Endothelial cell (in vitro differentiated cells): ENCODE data around the gene STX10. TPM values are rescaled to one million over a fixed set of nuclear protein-coding genes. Genes with fewer than 3 reads are reported as not detected.

Experiments used
- DNase-seq: peaks from one replicate; pipeline ENCODE4 v3.0.0; 2021; ENCODE audit warnings: low spot score
- H3K27ac Mint-ChIP-seq: one replicate; pipeline ENCODE4 v1.8.0; 2021; ENCODE audit warnings: mixed read lengths, inconsistent platforms; ENCODE audit not compliant: unreplicated experiment
- H3K27me3 Mint-ChIP-seq: one replicate; pipeline ENCODE4 v1.8.0; 2021; ENCODE audit warnings: mild to moderate bottlenecking, moderate library complexity, mixed read lengths, inconsistent platforms; ENCODE audit not compliant: unreplicated experiment
- H3K36me3 Mint-ChIP-seq: one replicate; pipeline ENCODE4 v1.8.0; 2021; ENCODE audit warnings: mild to moderate bottlenecking, low read depth, mixed read lengths, inconsistent platforms; ENCODE audit not compliant: unreplicated experiment
- H3K4me1 Mint-ChIP-seq: one replicate; pipeline ENCODE4 v1.8.0; 2021; ENCODE audit warnings: mild to moderate bottlenecking, mixed read lengths, inconsistent platforms; ENCODE audit not compliant: unreplicated experiment
- H3K4me3 Mint-ChIP-seq: one replicate; pipeline ENCODE4 v1.8.0; 2021; ENCODE audit warnings: mild to moderate bottlenecking, mixed read lengths, inconsistent platforms; ENCODE audit not compliant: unreplicated experiment
- H3K9me3 Mint-ChIP-seq: one replicate; pipeline ENCODE4 v1.8.0; 2021; ENCODE audit warnings: mixed read lengths, inconsistent platforms; ENCODE audit not compliant: unreplicated experiment
- CTCF ChIP-seq: fragments of 200-600 bp; sonication (generic); IDR thresholded peaks from one replicate; pipeline ENCODE4 v1.5.0; 2021; ENCODE audit warnings: antibody characterized with exemption; ENCODE audit not compliant: unreplicated experiment
- total RNA-seq: library from RNA; stranded (reverse); fragmentation: NEBNext Ultra II Directional; extraction: Animal tissue kit (Norgen Biotek cat#: 25700); gene quantifications from one replicate; pipeline ENCODE4 v1.2.1, GENCODE V29; 2021; ENCODE audit not compliant: unreplicated experiment

STX10 gene
- total RNA-seq, 1 donor from 2014 or later = 31.8 TPM

- H3K27me3 Mint-ChIP-seq = peaks cover 5% of the 10 kb centered on the region
- no peak overlapping the region for H3K4me3 Mint-ChIP-seq
- no peak for TF ChIP-seq CTCF
- no peak overlapping the region for H3K27ac Mint-ChIP-seq
- H3K36me3 Mint-ChIP-seq = peaks cover 4% of the 10 kb centered on the region
- no peaks in the 10 kb centered on the region for H3K9me3 Mint-ChIP-seq
- peaks cover 13% of the 10 kb centered on the region for H3K4me1 Mint-ChIP-seq
- DNase-seq = no peak
Measured at GRCh38 chr19:13094771-13095392, 55.3 kb downstream of the STX10 start.

DNA sequence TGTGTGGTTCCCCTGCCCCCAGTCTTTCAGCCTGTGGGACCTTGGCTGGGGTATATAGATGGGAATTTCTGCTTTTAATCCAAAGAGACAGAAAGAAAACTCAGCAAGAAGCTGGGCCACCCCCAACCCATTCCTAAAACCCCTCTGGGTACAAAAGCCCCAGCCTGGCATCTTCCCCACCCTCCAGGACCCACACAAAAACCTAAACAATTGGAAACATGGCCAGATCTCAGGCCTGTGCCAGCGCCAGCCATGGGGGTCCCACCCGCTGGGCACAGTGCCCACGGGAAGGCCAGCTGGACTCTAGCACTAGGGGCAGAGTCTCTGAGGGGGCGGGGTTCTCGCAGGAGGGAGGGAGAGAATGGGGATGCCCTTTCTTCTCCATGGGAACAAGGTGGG, 56.1 kb downstream of the STX10 start:
- TF ChIP-seq CTCF = peak; percentile 45
- H3K27ac Mint-ChIP-seq = peak overlapping the region; percentile 30
- H3K27me3 Mint-ChIP-seq = peaks cover 3% of the 10 kb centered on the region
- peaks cover 12% of the 10 kb centered on the region for H3K4me1 Mint-ChIP-seq
- H3K4me3 Mint-ChIP-seq = no peak overlapping the region
- H3K9me3 Mint-ChIP-seq = no peaks in the 10 kb centered on the region
- H3K36me3 Mint-ChIP-seq = peaks cover 3% of the 10 kb centered on the region
- no peak for DNase-seq

Other genes starting within 250 kb of the STX10 start
- gene SYCE2, start 231.1 kb downstream of the STX10 start, total RNA-seq = not detected
- gene FARSA, start 216.7 kb downstream of the STX10 start, total RNA-seq = 45.8 TPM
- 963 TPM for gene CALR, start 211.8 kb downstream of the STX10 start, total RNA-seq
- 44.7 TPM for gene RAD23A, start 204.5 kb downstream of the STX10 start, total RNA-seq
- gene GADD45GIP1, start 193.2 kb downstream of the STX10 start, total RNA-seq = 20.8 TPM
- gene DAND5, start 180.8 kb downstream of the STX10 start, total RNA-seq = 0.69 TPM
- gene NFIX, start 154.9 kb downstream of the STX10 start, total RNA-seq = 9.9 TPM
- gene LYL1, start 47.5 kb downstream of the STX10 start, total RNA-seq = 68.6 TPM
- 54.2 TPM for gene TRMT1, start 33.6 kb downstream of the STX10 start, total RNA-seq
- 112 TPM for gene NACC1, start 32.1 kb downstream of the STX10 start, total RNA-seq
- gene IER2, start within 50 bp of the STX10 start, total RNA-seq = 115 TPM